Right atrium auricular region (tissue), 2 donors: Measurements from ENCODE around the gene SMIM21. TPM values are rescaled to one million over a fixed set of nuclear protein-coding genes. Genes with fewer than 3 reads are reported as not detected.

Source experiments
- DNase-seq: peaks from one replicate; pipeline ENCODE4 v3.0.0-alpha.2; 2019; ENCODE audit warnings: low spot score
- H3K27ac ChIP-seq, 2 donors: fragments of 200-600 bp; sonication (generic); 1 replicate in 1 of 2; 2 replicates in 1 of 2; pipeline ENCODE4 v1.5.1; 2016 to 2019
- H3K27me3 ChIP-seq, 2 donors: fragments of 200-600 bp; sonication (generic); one replicate each; pipeline versions ENCODE4 v1.5.1 to v1.6.0; 2017 to 2019
- H3K36me3 ChIP-seq: fragments of 200-600 bp; sonication (generic); one replicate; pipeline ENCODE4 v1.5.1; 2016
- H3K4me1 ChIP-seq, 2 donors: fragments of 200-600 bp; sonication (generic); one replicate each; pipeline versions ENCODE4 v1.5.1 to v1.6.0; 2017 to 2019
- H3K4me3 ChIP-seq, 2 donors: fragments of 200-600 bp; sonication (generic); 1 replicate in 1 of 2; 2 replicates in 1 of 2; pipeline ENCODE4 v1.5.1; 2017 to 2019; ENCODE audit warnings: mild to moderate bottlenecking in 1 of 2, moderate library complexity in 1 of 2
- H3K9me3 ChIP-seq, 2 donors: fragments of 200-600 bp; sonication (generic); one replicate each; pipeline ENCODE4 v1.5.1; 2019
- total RNA-seq, 2 donors: library from RNA; depleted of rRNA; stranded (reverse); fragments of >200 nt; gene quantifications; one replicate each; pipeline ENCODE4 v1.1.0, GENCODE V29; 2016
- TF ChIP-seq, protein P1 (sequence below), 2 donors: fragments of 200-600 bp; sonication (generic); IDR thresholded peaks; one replicate each; pipeline ENCODE4 v1.5.1; 2019; ENCODE audit warnings: antibody characterized with exemption in 2 of 2

The SMIM21 gene
- total RNA-seq, 2 donors from 2014 or later, result not detected

DNA sequence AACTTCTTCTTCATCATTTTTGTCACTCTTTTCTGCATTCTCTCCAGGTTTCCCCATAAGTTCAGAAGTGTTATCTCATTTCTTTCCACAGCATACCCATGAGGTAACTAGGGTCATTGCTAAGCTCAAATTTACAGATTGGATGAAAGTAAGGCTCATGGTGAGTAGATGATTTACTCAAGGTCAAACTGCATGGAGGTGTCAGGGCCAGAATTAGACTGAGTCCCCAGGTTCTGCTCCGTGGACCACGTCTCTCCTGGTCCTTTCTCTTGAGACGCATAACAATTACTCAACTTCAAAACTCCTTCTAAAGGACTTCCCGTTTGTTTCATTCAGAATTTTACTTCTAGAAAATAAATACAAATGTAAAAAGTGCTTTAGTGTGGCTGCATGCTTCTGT lies 43.4 kb downstream of the SMIM21 start:
- Histone ChIP-seq H3K9me3 (no peaks in the 10 kb centered on the region), H3K4me3 (no peak overlapping the region), H3K27me3 (no peaks in the 10 kb centered on the region), H3K4me1 (no peaks in the 10 kb centered on the region), H3K36me3 (no peaks in the 10 kb centered on the region), H3K27ac (no peak overlapping the region)
- no peak for DNase-seq
- TF ChIP-seq, protein P1, sequence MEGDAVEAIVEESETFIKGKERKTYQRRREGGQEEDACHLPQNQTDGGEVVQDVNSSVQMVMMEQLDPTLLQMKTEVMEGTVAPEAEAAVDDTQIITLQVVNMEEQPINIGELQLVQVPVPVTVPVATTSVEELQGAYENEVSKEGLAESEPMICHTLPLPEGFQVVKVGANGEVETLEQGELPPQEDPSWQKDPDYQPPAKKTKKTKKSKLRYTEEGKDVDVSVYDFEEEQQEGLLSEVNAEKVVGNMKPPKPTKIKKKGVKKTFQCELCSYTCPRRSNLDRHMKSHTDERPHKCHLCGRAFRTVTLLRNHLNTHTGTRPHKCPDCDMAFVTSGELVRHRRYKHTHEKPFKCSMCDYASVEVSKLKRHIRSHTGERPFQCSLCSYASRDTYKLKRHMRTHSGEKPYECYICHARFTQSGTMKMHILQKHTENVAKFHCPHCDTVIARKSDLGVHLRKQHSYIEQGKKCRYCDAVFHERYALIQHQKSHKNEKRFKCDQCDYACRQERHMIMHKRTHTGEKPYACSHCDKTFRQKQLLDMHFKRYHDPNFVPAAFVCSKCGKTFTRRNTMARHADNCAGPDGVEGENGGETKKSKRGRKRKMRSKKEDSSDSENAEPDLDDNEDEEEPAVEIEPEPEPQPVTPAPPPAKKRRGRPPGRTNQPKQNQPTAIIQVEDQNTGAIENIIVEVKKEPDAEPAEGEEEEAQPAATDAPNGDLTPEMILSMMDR (IDR thresholded peaks at IDR 0.05), result no peak

- Histone ChIP-seq H3K9me3 (no peaks in the 10 kb centered on the region), H3K4me3 (no peak overlapping the region), H3K4me1 (no peaks in the 10 kb centered on the region), H3K27ac (no peak overlapping the region), H3K27me3 (no peaks in the 10 kb centered on the region), H3K36me3 (no peaks in the 10 kb centered on the region)
- peak; percentile 11 for DNase-seq
- TF ChIP-seq, protein P1 (IDR thresholded peaks at IDR 0.05), result no peak
Measured at GRCh38 chr18:75378376-75379315, 48.9 kb downstream of the SMIM21 start.

GRCh38 chr18:75377926-75378325 lies 49.6 kb downstream of the SMIM21 start:
- H3K4me1 ChIP-seq, result no peaks in the 10 kb centered on the region
- H3K9me3 ChIP-seq, result no peaks in the 10 kb centered on the region
- no peak overlapping the region for H3K27ac ChIP-seq
- DNase-seq, result no peak
- no peaks in the 10 kb centered on the region for H3K36me3 ChIP-seq
- no peaks in the 10 kb centered on the region for H3K27me3 ChIP-seq
- TF ChIP-seq, protein P1 (IDR thresholded peaks at IDR 0.05), result no peak
- no peak overlapping the region for H3K4me3 ChIP-seq

DNA sequence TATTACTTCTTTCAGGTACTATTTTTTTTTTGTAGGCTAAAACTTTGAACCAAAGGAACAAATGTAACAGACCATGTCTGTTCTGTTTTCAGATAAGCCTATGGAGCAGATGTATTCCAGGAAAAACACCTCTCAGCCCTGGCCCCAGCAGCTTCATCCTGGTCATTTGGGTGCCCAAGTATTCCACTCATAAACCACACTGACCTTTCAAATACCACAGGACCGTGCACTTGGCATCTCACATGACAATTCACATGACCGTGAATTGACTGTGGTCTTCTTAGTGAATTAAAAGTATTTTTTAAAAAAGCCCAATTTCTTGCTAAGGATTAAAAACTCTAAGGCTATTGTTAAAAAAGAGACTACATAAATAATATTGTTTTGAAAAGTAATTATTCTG lies 50.2 kb downstream of the SMIM21 start:
- no peak for DNase-seq
- TF ChIP-seq, protein P1 (IDR thresholded peaks at IDR 0.05), result no peak
- Histone ChIP-seq H3K4me3 (no peak overlapping the region), H3K27ac (no peak overlapping the region), H3K27me3 (no peaks in the 10 kb centered on the region), H3K36me3 (no peaks in the 10 kb centered on the region), H3K9me3 (no peaks in the 10 kb centered on the region), H3K4me1 (no peaks in the 10 kb centered on the region)

DNA sequence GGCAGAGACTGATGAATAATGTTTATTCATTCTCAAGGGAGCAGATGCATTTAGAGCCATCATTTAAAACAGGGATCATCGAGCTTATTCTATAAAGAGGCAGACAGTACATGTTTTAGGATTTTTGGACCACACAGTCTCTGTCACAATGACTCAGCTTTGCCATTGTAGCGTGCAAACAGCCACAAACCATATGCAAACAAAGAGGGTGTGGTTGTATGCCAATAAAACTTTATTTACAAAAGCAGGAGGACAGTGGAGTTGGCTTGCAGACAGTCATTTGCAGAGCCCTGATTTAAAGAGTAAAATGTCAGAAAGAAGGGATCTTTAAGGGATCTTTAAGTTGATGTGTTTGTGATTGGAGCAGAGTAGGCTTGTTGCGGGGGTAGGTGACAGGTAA lies 51.5 kb downstream of the SMIM21 start:
- no peak for DNase-seq
- no peak overlapping the region for H3K27ac ChIP-seq
- no peaks in the 10 kb centered on the region for H3K9me3 ChIP-seq
- H3K4me1 ChIP-seq, result no peaks in the 10 kb centered on the region
- H3K36me3 ChIP-seq, result no peaks in the 10 kb centered on the region
- H3K27me3 ChIP-seq, result no peaks in the 10 kb centered on the region
- H3K4me3 ChIP-seq, result no peak overlapping the region
- TF ChIP-seq, protein P1 (IDR thresholded peaks at IDR 0.05), result no peak
